CD4-positive, alpha-beta T cell treated with Interleukin-15 for 1 hour (primary cell): ENCODE measurements around the gene IFNA16.
"Not testable (repeated sequence)": the region's sequence is repeated elsewhere in the genome, so short reads cannot be mapped to it uniquely, and the experiment has no call there.

Source experiments
- DNase-seq: peaks from one replicate; pipeline ENCODE4 v3.0.0-alpha.2; 2020

Gene IFNA16

DNA sequence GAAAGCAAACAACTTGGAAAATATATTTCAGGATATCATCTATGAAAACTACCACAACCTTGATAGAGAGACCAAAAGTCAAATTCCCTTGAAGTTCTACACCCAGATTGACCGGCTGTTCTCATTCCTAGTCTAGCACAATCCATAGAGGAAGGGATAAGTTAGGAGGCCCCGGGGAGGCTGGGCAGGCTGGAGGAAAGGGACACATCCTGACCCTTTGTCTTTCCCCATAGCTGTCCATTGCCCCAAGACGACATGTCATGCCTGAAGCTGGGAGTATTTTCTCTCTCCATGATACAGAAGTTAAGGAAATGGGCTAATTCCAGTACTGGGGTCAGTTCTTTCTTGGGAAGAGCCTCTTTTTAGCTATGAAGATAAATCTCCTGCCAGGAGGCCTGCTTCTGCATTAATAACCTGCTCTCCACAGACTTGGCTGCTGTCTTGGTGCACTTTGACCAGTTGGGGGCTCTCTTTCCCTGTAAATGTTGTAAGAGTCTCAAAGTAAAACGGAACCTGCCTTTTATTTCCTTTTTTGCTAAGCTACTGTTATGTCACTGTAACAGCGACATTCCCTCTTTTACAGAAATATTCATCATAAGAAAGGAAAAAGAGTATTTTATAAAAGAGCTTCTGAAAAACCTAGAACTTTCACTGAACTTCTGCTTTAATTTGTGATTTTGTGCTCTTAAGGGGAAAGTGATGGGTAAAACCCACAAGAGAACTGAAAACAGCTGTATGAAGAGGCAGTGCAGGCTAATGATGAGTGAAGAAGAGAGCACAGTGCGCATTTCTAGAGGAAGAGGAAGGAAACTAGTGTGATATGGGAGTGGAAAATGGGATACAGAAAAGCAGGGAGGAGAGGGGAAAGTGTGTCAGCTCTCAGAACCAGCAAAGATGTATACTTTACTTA, 22.0 kb downstream of the IFNA16 start:
- DNase-seq: peak; percentile 43

DNA sequence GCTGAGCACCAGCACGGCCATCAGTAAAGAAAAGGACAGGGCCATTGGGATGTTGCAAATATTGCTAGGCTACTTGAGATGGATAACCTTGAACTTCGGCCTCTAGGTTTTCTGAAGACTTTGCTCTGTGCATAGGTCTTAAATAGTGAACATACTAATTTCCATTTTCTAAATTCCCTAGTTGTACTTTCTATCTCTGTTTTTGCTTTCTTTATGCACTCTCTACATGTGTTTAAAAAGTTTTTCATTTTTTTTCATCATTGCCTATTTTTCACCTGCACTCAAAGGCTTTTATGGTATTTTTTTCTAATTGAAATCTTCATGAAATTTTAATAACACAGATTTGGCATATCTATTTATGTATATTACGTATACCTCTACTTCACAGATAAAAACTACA, 29.6 kb downstream of the IFNA16 start, which contains the start of gene IFNA4:
IFNA4 (minus strand) TSS at position 101 of the 400 bp plus-strand sequence; CDS start at position 45, 56 bp downstream.
- DNase-seq: not testable (repeated sequence)

DNA sequence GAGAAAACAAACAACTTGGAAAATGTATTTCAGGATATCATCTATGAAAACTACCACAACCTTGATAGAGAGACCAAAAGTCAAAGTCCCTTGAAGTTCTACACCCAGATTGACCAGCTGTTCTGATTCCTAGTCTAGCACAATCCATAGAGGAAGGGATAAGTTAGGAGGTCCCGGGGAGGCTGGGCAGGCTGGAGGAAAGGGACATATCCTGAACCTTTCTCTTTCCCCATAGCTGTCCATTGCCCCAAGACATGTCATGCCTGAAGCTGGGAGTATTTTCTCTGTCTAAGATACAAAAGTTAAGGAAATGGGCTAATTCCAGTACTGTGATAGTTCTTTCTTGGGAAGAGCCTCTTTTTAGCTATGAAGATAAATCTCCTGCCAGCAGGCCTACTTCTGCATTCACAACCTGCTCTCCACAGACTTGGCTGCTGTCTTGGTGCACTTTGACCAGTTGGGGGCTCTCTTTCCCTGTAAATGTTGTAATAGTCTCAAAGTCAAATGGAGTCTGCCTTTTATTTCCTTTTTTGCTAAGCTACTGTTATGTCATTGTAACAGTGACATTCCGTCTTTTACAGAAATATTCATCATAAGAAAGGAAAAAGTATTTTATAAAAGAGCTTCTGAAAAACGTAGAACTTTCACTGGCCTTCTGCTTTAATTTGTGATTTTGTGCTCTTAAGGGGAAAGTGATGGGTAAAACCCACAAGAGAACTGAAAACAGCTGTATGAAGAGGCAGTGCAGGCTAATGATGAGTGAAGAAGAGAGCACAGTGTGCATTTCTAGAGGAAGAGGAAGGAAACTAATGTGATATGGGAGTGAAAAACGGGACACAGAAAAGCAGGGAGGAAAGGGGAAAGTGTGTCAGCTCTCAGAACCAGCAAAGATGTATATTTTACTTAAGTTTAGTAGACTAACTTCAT, 34.0 kb downstream of the IFNA16 start:
- DNase-seq: peak; percentile 31

DNA sequence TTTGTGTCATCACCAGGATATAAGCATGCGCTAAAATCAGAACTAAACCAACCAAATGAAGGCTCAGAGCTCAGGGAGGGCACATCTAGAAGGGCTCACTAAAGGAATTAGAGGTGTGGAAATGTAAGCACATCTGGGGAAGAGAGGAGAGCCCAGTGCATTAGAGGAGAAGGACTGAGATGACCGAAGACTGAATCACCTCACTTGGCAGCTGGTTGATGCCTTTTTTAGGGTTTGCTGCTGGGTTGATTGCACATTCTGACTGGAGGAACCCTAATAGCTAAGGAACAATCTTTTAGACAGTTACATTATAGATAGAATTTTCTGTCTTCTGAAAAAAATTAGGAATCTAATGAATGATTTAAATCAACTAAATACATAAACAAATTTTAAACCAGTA, 42.4 kb downstream of the IFNA16 start:
- DNase-seq: no peak

DNA sequence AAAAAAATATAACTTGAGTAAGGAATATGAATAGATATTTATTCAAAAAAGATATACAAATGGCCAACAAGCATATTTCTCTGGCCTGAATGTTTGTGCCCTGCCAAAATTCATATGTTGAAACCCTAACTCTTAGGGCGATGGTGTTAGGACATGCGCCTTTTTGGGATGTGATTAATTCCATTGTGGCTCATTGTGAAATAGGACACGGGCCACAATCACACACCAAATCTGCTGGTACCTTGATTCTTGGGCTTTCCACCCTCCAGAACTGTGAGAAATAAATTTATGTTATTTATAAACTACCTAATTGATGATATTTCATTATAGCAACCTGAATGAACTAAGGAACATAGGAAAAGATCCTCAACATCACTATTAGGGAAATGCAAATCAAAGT, 45.0 kb downstream of the IFNA16 start:
- no peak for DNase-seq

DNA sequence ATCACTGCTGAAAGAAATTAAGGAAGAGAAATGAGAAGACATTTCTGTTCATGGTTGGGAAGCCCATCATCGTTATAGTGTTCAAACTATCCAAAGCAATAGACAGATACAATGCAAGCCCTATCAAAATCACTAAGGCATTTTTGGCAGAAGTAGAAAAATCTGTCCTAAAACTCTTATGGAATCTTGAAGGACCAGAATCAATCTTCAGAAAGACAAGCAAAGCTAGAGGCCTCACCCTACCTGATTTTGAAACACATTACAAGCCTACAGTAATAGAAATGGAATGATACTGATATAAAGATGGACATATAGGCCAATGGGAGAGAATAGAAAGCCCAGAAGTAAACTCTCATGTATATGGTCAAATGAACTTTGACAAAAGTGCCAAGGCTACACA, 45.8 kb downstream of the IFNA16 start:
- DNase-seq: no peak

DNA sequence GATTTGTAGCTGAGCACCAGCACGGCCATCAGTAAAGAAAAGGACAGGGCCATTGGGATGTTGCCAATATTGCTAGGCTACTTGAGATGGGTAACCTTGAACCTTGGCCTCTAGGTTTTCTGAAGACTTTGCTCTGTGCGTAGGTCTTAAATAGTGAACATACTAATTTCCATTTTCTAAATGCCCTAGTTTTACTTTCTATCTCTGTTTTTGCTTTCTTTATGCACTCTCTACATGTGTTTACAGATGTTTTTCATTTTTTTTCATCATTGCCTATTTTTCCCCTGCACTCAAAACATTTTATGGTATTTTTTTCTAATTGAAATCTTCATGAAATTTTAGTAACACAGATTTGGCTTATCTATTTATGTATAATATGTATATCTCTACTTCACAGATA, 50.6 kb downstream of the IFNA16 start, which contains the start of gene IFNA21:
IFNA21 (minus strand) TSS at position 101 of the 400 bp plus-strand sequence; CDS start at position 53, 48 bp downstream.
- DNase-seq: not testable (repeated sequence)
